CD14-positive monocyte (primary cell): Measurements from ENCODE around the gene C12orf42. TPM values are rescaled to one million over a fixed set of nuclear protein-coding genes. Genes with fewer than 3 reads are reported as not detected.

Experiments used
- DNase-seq, 3 donors: peaks; one replicate each; pipeline ENCODE4 v3.0.0-alpha.2; 2011 to 2022
- H2AFZ ChIP-seq: 2 replicates; pipeline ENCODE4 v1.6.0; 2012; ENCODE audit warnings: mild to moderate bottlenecking, low read depth, low read length, inconsistent platforms; ENCODE audit not compliant: insufficient read depth, poor library complexity, severe bottlenecking
- H3K27ac ChIP-seq, 2 donors: 1 replicate in 1 of 2; 2 replicates in 1 of 2; pipeline ENCODE4 v1.5.1; 2012 to 2013; ENCODE audit warnings: low read length in 2 of 2, control low read depth in 1 of 2, inconsistent platforms in 1 of 2, low read depth in 1 of 2, mild to moderate bottlenecking in 1 of 2
- H3K27me3 ChIP-seq, 2 donors: one replicate each; pipeline versions ENCODE4 v1.6.0 to v1.6.1; 2011 to 2013; ENCODE audit warnings: low read length in 2 of 2; ENCODE audit not compliant: control insufficient read depth in 2 of 2, insufficient read depth in 2 of 2
- H3K36me3 ChIP-seq, 2 donors: replicated peaks in 1 of 2; 1 replicate in 1 of 2; 2 replicates in 1 of 2; pipeline versions ENCODE4 v1.5.1 to v1.6.1; 2012 to 2013; ENCODE audit warnings: low read length in 2 of 2, control low read depth in 1 of 2, inconsistent platforms in 1 of 2, mild to moderate bottlenecking in 1 of 2; ENCODE audit not compliant: insufficient read depth in 2 of 2, control insufficient read depth in 1 of 2
- H3K4me1 ChIP-seq, 2 donors: 1 replicate in 1 of 2; 2 replicates in 1 of 2; pipeline versions ENCODE4 v1.5.1 to v1.6.1; 2012 to 2013; ENCODE audit warnings: low read length in 2 of 2, control low read depth in 1 of 2, inconsistent platforms in 1 of 2, mild to moderate bottlenecking in 1 of 2, moderate library complexity in 1 of 2; ENCODE audit not compliant: insufficient read depth in 2 of 2, control insufficient read depth in 1 of 2
- H3K4me2 ChIP-seq: replicated peaks from 2 replicates; pipeline ENCODE3; 2012; ENCODE audit warnings: low read length, moderate library complexity, mild to moderate bottlenecking; ENCODE audit not compliant: poor library complexity, severe bottlenecking; ENCODE audit errors: extremely low read depth
- H3K4me3 ChIP-seq, 3 experiments: fragments of 200-600 bp in 1 of 3; sonication (generic) in 1 of 3; replicated peaks in 1 of 3; 1 replicate in 2 of 3; 2 replicates in 1 of 3; pipeline ENCODE4 v1.5.1; 2011 to 2013; ENCODE audit warnings: low read length in 3 of 3, mild to moderate bottlenecking in 3 of 3, control low read depth in 2 of 3, low read depth in 2 of 3, inconsistent platforms in 1 of 3, moderate library complexity in 1 of 3
- H3K79me2 ChIP-seq: 2 replicates; pipeline ENCODE4 v1.6.0; 2012; ENCODE audit warnings: mild to moderate bottlenecking, control low read depth, inconsistent platforms, low read length, moderate library complexity; ENCODE audit not compliant: insufficient read depth
- H3K9ac ChIP-seq: 2 replicates; pipeline ENCODE4 v1.6.0; 2017; ENCODE audit warnings: low read length, mild to moderate bottlenecking; ENCODE audit not compliant: insufficient read depth, poor library complexity, severe bottlenecking
- H3K9me3 ChIP-seq, 2 donors: replicated peaks in 1 of 2; 1 replicate in 1 of 2; 2 replicates in 1 of 2; pipeline versions ENCODE4 v1.5.1 to v1.6.1; 2012 to 2013; ENCODE audit warnings: low read length in 2 of 2, control low read depth in 1 of 2; ENCODE audit not compliant: control insufficient read depth in 1 of 2, insufficient read depth in 1 of 2
- H4K20me1 ChIP-seq: 2 replicates; pipeline ENCODE4 v1.6.0; 2012; ENCODE audit warnings: mild to moderate bottlenecking, low read length, control low read depth, moderate library complexity; ENCODE audit not compliant: insufficient read depth
- H3K27ac Mint-ChIP-seq, 7 donors: one replicate each; pipeline ENCODE4 v1.8.0; 2020; ENCODE audit warnings: mild to moderate bottlenecking in 7 of 7, mixed read lengths in 7 of 7, moderate library complexity in 6 of 7, inconsistent platforms in 2 of 7
- H3K27me3 Mint-ChIP-seq, 3 donors: one replicate each; pipeline ENCODE4 v1.8.0; 2021 to 2022; ENCODE audit warnings: low read depth in 3 of 3, mild to moderate bottlenecking in 3 of 3, mixed read lengths in 3 of 3, moderate library complexity in 3 of 3, inconsistent platforms in 1 of 3
- H3K36me3 Mint-ChIP-seq, 2 donors: one replicate each; pipeline ENCODE4 v1.8.0; 2020; ENCODE audit warnings: mixed read lengths in 2 of 2, inconsistent platforms in 1 of 2, mild to moderate bottlenecking in 1 of 2
- H3K4me1 Mint-ChIP-seq: one replicate; pipeline ENCODE4 v1.8.0; 2020; ENCODE audit warnings: mild to moderate bottlenecking, mixed read lengths
- H3K4me3 Mint-ChIP-seq, 2 donors: one replicate each; pipeline ENCODE4 v1.8.0; 2020; ENCODE audit warnings: mild to moderate bottlenecking in 2 of 2, mixed read lengths in 2 of 2, moderate library complexity in 1 of 2
- H3K9me3 Mint-ChIP-seq, 7 donors: one replicate each; pipeline ENCODE4 v1.8.0; 2020 to 2022; ENCODE audit warnings: mixed read lengths in 7 of 7, mild to moderate bottlenecking in 6 of 7, moderate library complexity in 6 of 7, inconsistent platforms in 2 of 7
- CTCF ChIP-seq: fragments of 200-600 bp; IDR thresholded peaks from one replicate; pipeline ENCODE4 v1.8.0; 2022; ENCODE audit warnings: antibody characterized with exemption, mild to moderate bottlenecking
- WGBS: methylation state at CpG from one replicate; pipeline ENCODE4 v1.1.5; 2013; ENCODE audit warnings: missing lambda C conversion rate; ENCODE audit not compliant: insufficient coverage; 5-methylcytosine and 5-hydroxymethylcytosine counted together
- intact Hi-C, 2 donors: fragments of 100-400 bp; cut with micrococcal nuclease; formaldehyde crosslinking; loops; one replicate each; pipeline versions ENCODE4 v1.15.0 to v1.15.1; 2023
- polyA plus RNA-seq, 3 donors: library from polyadenylated mRNA; depleted of rRNA in 1 of 3; unstranded in 2 of 3; stranded (reverse) in 1 of 3; fragments of 300-500 nt in 2 of 3; fragments of >200 nt in 1 of 3; fragmentation: Illumina TruSeq in 2 of 3; gene quantifications; 1 replicate in 2 of 3; 2 replicates in 1 of 3; pipeline ENCODE4 v1.2.3, GENCODE V29; 2012 to 2021

C12orf42 gene
- polyA plus RNA-seq, 3 donors = not detected

GRCh38 chr12:103312742-103313354, 182.9 kb downstream of the C12orf42 start:
- H3K36me3 Mint-ChIP-seq = no peaks in the 10 kb centered on the region
- TF ChIP-seq CTCF = no peak
- Histone ChIP-seq H2AFZ (no peak overlapping the region), H3K9ac (no peak overlapping the region), H4K20me1 (no peaks in the 10 kb centered on the region), H3K36me3 (no peaks in the 10 kb centered on the region), H3K9me3 (no peaks in the 10 kb centered on the region), H3K4me1 (no peaks in the 10 kb centered on the region), H3K79me2 (no peaks in the 10 kb centered on the region), H3K4me2 (no peak overlapping the region), H3K4me3 (no peak overlapping the region), H3K27ac (no peak overlapping the region), H3K27me3 (no peaks in the 10 kb centered on the region)
- no peak overlapping the region for H3K27ac Mint-ChIP-seq
- H3K4me1 Mint-ChIP-seq = no peaks in the 10 kb centered on the region
- 60% methylated on average over 1 of the region's 3 CpGs for WGBS
- H3K9me3 Mint-ChIP-seq = peaks cover 0 to 5% (median 3%) of the 10 kb centered on the region in 7 donors
- no peak overlapping the region for H3K4me3 Mint-ChIP-seq
- intact Hi-C loops = no loop called here
- peaks cover 0 to 9% (median 0%) of the 10 kb centered on the region in 3 donors for H3K27me3 Mint-ChIP-seq
- no peak for DNase-seq

- no peak for TF ChIP-seq CTCF
- 75% methylated on average over 1 of the region's 5 CpGs for WGBS
- Histone ChIP-seq H3K9me3 (no peaks in the 10 kb centered on the region), H3K79me2 (no peaks in the 10 kb centered on the region), H3K27me3 (no peaks in the 10 kb centered on the region), H3K4me1 (no peaks in the 10 kb centered on the region), H3K36me3 (no peaks in the 10 kb centered on the region), H3K4me3 (no peak overlapping the region), H3K27ac (no peak overlapping the region), H3K9ac (no peak overlapping the region), H2AFZ (no peak overlapping the region), H3K4me2 (no peak overlapping the region), H4K20me1 (no peaks in the 10 kb centered on the region)
- H3K4me3 Mint-ChIP-seq = no peak overlapping the region
- H3K9me3 Mint-ChIP-seq = peaks cover 0 to 5% (median 1%) of the 10 kb centered on the region in 7 donors
- intact Hi-C loops = no loop called here
- no peak for DNase-seq
- H3K27me3 Mint-ChIP-seq = peaks cover 2 to 9% (median 2%) of the 10 kb centered on the region in 3 donors
- H3K36me3 Mint-ChIP-seq = no peaks in the 10 kb centered on the region
- H3K4me1 Mint-ChIP-seq = no peaks in the 10 kb centered on the region
- no peak overlapping the region for H3K27ac Mint-ChIP-seq
Observed at GRCh38 chr12:103310546-103311270, 185.1 kb downstream of the C12orf42 start.
